HG03378 (cell line): Measurements from ENCODE around the gene BCOR.

Experiments
- ATAC-seq: cut with Tn5 transposase; IDR thresholded peaks from one replicate; pipeline ENCODE4 v1.9.1; 2021; ENCODE audit warnings: mild to moderate bottlenecking, moderate library complexity; ENCODE audit not compliant: unreplicated experiment

BCOR gene

DNA sequence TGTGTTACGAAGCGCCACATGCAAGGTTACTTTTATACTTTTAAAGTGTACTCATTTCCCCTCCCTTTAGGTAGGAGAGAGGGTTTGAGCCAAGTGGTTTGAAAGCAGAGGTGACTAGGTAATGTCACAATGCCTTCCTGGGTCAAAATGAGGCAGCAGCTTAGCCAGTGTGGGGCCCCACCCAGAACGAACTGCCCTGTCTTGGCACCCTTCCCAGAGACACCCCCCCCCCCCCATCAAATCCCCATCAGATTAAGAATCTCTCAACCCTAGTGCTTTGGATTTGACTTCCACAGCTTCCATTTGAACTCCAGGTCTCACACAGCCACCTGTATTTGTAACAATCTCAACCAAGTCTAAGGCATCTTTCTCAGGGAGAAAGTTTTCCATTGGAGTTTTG, 31.1 kb downstream of the BCOR start:
- ATAC-seq: no peak

GRCh38 chrX:40065296-40066046, 32.3 kb downstream of the BCOR start:
- no peak for ATAC-seq

DNA sequence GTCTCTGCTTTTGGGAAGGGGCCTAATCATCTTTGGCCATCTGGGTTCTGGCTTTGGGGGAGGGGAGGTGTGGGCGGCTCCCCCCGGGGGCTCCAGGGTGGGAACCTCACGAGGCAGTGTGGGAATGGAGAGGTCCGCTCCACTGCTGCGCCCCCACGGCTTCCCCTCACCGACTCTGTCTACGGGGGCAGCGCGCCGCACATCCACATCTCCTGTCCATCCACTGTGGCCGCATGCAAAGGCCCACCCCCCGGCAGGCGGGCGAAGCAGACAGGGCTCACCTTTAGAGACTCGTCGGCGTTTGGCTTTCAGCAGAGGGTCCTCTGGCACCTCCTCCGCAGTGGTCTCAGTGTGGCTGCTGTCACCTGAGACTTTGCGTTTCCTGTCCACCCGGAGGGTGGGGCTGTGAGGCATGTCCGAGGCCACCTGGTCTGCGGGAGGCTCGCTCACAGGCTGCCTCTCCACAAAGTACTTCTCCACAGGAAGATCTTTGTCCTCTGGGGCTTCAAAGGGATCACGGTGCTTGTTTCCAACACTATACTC, 33.6 kb downstream of the BCOR start:
- ATAC-seq: no peak

DNA sequence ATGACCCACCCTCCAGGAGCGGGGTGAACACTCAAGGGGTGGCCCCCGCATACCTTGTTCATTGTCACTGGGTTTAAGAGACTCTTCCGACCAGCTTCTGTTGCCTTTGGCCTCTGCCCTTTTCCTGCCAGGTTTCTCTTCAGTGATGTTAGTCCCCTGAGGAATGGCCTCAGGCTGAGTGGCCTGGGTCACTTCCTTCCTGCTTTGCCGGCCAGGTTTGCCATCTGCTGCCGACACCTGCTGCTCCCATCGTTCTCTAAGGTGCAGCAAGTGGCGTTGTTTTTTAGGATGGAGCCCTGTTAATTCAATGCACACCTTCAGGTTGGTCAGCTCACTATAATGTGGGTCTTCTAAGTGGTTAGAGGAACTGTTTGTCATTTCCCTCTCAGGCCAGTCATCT, 34.2 kb downstream of the BCOR start:
- ATAC-seq: no peak

DNA sequence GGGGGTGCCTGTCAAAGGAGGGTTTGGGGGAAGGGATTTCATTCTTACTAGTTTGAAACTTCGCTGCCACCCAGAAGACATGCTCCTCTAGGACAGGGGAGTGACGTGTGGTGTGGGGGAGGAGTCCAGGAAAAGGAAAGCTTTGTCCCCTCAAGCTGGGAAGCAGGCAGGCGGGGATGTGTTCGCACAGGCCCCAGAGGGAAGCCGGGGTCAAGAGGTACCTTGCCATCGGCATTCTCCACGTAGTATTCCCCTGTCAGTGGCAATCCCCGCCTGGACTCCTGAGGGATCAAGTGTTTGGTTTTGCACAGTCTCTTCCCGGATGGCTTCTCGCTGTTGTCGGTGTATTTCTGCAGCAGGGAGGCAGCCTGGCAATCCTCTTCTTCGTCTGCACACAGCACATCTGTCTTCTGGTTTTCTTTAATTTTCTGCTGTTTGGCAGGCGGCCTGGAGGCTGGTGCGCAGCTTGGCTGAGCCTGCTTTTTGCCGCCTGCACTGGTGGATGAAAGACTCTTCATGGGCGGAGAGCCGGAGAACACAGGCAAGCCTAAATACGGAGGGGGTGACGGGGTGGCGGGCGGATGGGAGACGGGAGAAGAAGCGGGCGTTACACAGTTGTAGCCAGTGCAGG, 35.1 kb downstream of the BCOR start:
- no peak for ATAC-seq

DNA sequence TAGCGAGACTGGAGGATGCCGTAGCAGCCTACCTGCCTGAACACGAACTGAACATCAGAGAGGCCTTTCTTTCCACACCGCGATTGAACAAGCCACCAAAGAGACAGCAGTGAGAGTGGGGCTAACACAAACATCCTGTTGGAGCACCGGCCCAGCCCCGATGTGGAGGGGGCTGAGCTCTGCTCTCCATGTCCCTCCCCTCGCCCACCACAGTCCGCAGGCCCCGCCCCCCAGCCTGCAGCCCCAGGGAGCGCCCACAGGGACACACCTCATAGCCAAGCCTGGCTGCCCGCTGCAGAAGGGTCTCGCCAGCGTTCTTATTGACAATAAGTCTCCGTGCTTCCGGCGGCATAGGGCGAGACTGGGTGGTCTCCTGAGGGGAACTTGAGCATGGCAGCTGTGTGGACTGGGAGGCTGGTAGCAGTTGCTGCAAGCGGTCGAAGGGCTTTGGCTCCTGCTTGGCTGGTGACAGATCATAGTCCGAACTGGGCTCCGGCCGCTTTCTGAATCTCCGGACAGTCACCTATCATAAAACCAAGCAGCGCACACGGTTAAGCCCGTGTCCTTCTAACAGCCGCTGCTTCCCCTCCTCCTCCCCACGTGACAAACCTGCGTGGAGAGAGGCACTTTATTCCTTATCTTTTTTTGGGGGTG, 35.8 kb downstream of the BCOR start:
- ATAC-seq: no peak

DNA sequence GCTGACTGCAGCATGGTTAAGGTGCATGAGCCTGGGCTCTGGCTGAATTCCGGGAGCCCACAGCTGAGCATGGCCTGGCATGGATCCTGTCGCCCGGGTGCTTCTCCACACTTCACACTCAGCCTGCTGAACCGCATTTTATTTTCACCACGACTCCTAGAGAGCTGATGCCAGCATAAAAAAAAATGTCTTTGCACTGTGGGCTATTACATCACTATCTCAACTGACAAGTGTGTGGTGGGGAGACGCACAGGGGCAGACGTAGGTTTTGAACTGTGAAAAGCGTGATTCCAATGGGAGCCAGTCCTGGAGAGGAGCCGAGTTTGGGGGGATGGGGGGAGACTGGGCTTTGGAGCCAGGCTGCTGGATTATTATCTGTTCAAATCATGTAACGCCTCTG, 36.8 kb downstream of the BCOR start:
- ATAC-seq: no peak

DNA sequence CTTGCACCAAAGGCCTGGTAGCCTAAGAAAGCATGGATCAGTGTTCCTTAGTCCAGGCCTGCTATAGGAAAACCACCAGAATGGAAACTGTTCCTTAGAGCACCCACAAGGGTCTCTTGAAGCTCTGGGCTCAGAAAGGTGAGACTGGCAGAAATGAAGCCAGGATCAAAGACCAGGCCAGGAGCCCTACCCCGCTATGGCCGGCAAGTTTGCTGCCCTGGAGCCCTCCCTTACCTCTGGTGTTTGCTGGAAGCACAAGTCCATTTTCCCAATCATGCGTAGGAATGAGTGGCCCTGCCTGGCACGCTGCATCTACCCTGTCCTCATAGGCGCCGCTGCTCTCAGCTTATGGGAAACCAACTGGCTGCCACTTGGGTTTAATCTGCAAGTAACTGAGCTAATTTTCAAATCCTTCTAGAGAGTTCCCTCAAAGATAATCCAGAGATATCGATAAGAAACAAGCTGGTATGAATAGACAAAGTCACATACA, 37.4 kb downstream of the BCOR start:
- ATAC-seq: no peak

DNA sequence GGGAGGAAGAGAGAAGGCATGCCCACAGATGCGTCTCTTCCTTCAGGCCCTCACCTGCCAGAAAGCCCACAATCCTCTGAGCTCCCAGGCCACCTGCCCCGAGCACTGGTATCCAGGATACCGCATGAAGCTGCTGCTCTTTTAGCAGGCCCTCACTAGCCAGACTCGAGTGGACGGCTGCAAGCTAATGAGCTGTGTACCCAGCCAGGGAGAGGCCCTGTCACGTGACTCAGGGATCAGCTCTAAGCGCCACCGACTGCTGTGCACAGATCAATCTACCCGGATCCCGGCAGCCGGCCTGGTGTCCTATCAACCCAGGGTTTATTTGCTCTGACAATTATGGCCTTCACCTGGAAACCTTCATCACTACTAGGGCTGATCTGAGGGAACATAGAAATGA, 39.0 kb downstream of the BCOR start:
- ATAC-seq: no peak

DNA sequence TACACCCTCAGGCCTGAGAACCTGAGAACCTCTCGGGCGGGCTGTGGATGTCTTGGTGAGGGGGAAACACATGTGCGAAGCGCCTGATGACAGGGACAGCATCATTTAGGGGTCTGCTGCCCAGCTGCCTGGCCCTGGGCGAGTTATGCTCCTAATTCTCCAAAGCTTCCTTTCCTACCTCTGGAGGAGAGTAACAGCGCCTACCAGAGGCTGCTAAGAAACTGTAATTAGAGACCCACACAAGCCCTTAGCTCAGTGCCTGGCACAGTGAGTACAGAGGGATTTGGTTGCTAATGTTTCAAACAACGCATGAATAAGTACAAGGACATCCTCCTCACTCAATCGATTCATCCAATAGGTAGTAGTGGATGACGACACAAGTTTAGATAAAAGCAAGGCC, 40.4 kb downstream of the BCOR start:
- no peak for ATAC-seq

DNA sequence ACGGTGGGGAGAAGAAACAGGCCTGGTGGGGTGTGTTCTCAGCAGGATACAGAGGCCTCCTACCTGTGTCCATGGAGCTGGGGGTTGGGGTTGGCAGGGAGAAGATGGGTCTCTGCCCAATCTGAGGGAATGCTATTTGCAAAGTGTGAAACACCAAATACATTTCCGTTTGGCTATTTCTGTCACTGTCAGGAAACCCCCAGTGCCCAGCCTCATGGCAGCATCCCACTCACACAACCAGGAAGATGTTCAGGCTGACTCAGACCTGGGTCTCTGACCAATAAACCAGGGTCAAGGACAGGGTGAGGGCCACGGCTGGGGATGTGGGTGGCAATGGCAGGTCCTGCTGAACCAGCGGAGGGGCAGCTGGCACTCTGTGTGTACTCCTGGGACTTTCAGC, 41.3 kb downstream of the BCOR start:
- ATAC-seq: no peak

- ATAC-seq: no peak
These were observed 42.3 kb downstream of the BCOR start for GRCh38 chrX:40055495-40055894.

GRCh38 chrX:40054793-40055192, 43.0 kb downstream of the BCOR start:
- no peak for ATAC-seq

DNA sequence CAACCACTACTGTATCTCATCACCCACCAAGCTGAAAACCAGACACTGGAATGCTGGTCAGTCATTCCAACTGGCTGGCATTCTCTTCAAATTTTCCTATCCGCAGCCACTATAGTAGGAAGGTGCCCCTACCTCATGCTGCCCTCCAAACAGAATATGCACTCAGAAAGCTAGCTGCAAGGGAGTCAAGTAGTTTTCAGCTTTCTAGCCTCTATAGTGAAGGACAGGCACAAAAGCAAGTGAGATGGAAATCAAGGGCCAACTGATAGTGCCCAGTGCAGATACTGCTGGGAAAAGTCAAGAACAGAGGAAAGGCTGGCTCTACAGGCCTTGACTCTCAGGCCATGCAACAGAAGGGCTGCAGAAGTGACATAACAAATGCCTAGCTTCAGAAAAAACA, 47.2 kb downstream of the BCOR start:
- no peak for ATAC-seq

GRCh38 chrX:40049084-40049641, 48.6 kb downstream of the BCOR start:
- no peak for ATAC-seq

DNA sequence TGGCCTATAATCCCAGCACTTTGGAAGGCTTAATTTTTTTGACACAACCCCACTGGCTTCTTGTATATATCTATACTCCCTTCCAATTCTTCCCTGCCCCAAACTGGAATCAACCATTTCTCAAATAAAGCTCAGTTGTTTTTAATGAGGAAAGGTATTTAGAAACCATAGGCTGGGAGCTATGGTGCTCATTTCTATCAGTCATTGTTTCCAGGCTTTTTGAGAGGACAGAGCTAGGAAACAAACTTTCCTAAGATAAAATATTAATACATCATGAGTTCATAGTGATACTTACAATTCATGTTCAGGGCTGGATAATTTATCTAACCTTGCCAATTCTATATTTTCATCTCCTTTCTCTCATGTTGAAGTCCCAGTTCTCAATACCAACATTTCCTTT, 50.3 kb downstream of the BCOR start:
- no peak for ATAC-seq

DNA sequence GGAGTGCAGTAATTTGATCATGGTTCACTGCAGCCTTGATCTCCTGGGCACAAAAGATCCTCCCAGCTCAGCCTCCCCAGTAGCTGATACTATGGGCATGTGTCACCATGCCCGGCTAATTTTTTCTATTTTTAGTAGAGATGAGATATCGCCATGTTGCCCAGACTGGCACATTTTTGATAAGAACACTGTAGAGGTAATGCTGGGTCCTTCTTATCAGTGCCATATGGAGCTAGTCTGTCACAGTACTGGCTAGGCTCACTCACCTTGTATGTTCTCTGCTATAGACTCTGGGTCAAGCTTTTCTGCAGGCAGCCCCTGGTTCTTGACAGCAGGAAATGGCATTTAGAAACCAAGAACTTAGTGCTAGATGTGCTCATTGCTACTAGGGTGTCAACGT, 53.9 kb downstream of the BCOR start:
- no peak for ATAC-seq

GRCh38 chrX:40041915-40042314, 55.8 kb downstream of the BCOR start:
- no peak for ATAC-seq

DNA sequence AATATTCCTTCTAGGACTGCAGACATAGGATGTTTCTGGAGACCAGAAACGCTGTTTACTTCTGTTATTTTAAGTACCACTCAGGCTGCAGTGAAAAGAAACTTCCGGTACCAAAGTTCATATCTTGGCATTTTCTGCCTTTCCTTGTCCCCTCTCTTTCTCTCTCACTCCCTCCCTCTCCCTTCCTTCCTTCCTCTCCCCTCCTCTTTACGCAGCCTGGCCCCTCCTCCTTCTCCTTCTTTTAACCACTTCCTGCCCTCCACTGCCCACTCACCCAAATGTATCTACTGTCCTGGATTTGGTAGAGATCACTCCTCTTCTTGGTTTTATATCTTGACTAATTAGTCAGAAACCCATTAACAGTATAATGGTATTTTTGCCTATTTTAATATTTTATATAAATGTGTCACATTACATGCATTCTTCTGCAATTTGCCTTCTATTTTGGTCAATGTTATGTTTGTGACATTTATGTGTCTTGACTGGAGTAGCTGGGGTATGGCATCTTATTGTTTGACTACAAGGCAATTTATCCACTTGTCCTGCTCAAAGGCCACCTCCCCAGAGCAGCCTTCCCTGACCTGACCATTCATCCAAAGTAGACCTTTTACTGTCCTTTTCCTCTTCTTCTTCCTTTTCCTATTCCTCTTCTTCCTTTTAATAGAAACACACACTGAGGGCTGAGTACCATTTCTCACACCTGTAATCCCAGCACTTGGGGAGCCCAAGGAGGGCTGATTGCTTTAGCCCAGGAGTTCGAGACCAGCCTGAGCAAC, 56.9 kb downstream of the BCOR start:
- no peak for ATAC-seq

DNA sequence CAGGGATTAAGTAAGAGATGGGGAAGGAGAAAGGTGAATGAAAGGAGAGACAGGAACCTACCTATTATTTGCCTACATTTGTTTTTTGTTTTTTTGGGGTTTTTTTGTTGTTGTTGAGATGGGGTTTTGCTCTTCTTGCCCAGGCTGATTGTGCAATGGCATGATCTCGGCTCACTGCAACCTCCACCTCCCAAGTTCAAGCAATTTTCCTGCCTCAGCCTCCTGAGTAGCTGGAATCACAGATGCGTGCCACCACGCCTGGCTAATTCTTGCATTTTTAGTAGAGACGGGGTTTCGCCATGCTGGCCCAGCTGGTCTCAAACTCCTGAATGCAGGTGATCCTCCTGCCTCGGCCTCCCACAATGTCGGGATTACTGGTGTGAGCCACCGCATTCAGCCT, 57.9 kb downstream of the BCOR start:
- no peak for ATAC-seq

DNA sequence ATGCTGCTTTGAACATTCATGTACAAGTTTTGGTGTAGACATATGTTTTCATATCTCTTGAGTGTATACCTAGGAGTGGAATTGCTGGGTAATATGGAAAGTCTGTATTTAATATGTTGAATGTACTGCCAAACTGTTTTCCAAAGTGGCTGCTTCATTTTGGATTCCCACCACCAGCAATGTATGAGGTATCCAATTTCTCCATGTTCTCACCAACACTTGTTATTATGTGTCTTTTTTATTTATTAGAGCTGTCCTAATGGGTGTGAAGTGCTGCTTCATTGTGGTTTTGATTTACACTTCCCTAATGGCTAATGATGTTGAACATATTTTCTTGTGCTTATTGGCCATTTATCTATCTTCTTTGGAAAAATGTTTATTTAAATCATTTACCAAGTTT, 60.4 kb downstream of the BCOR start:
- ATAC-seq: no peak
